OCI-LY3 (cell line): ENCODE data around the gene STARD3.

Source experiments
- H2AFZ ChIP-seq: fragments of 200-600, 300-600 bp; shearing (Covaris generic); 2 replicates; pipeline ENCODE4 v1.6.0; 2014; ENCODE audit warnings: antibody characterized with exemption, low read depth, low read length
- H3K27ac ChIP-seq: fragments of 200-600, 300-600 bp; sonication (generic); 2 replicates; pipeline ENCODE4 v1.5.1; 2014; ENCODE audit warnings: mild to moderate bottlenecking, low read length, moderate library complexity, mixed read lengths
- H3K27me3 ChIP-seq: fragments of 200-600, 300-600 bp; sonication (generic); 2 replicates; pipeline ENCODE4 v1.6.1; 2014; ENCODE audit warnings: low read depth, low read length, mixed read lengths
- H3K36me3 ChIP-seq: fragments of 200-600, 300-600 bp; sonication (generic); replicated peaks from 2 replicates; pipeline ENCODE3; 2014; ENCODE audit warnings: low read depth, low read length, mixed read lengths
- H3K4me1 ChIP-seq: fragments of 300-600, 200-600 bp; sonication (generic); 2 replicates; pipeline ENCODE4 v1.6.1; 2014; ENCODE audit warnings: low read length, mixed read lengths
- H3K4me2 ChIP-seq: fragments of 200-600, 300-600 bp; sonication (generic); 2 replicates; pipeline ENCODE4 v1.6.1; 2014; ENCODE audit warnings: low read length, mixed read lengths
- H3K4me3 ChIP-seq: fragments of 300-600, 200-600 bp; sonication (generic); 2 replicates; pipeline ENCODE4 v1.5.1; 2014; ENCODE audit warnings: antibody characterized with exemption, mild to moderate bottlenecking, low read length, moderate library complexity
- H3K79me2 ChIP-seq: fragments of 300-600, 200-600 bp; shearing (Covaris generic); 2 replicates; pipeline ENCODE4 v1.6.1; 2014; ENCODE audit warnings: mild to moderate bottlenecking, low read length, mixed read lengths
- H3K9ac ChIP-seq: fragments of 300-600, 200-600 bp; shearing (Covaris generic); 2 replicates; pipeline ENCODE4 v1.6.0; 2014; ENCODE audit warnings: mild to moderate bottlenecking, low read length, moderate library complexity
- H3K9me3 ChIP-seq: fragments of 200-600, 300-600 bp; shearing (Covaris generic); 2 replicates; pipeline ENCODE4 v1.6.1; 2014; ENCODE audit warnings: low read length, mixed read lengths; ENCODE audit not compliant: insufficient read depth
- H4K20me1 ChIP-seq: fragments of 200-600, 300-600 bp; sonication (generic); 2 replicates; pipeline ENCODE4 v1.6.1; 2016; ENCODE audit warnings: low read length, mixed read lengths; ENCODE audit not compliant: insufficient read depth
- CTCF ChIP-seq: fragments of 200-600, 300-600 bp; sonication (generic); IDR thresholded peaks from 2 replicates; pipeline ENCODE4 v1.5.1; 2014; ENCODE audit warnings: antibody characterized with exemption, low read length, low read depth
- EZH2phosphoT487 ChIP-seq: fragments of 200-600 bp; shearing (Covaris generic); IDR thresholded peaks from 2 replicates; pipeline ENCODE4 v1.6.1; 2018; ENCODE audit warnings: antibody characterized with exemption, mixed run types, low read depth

STARD3 gene

GRCh38 chr17:39640591-39641031 is 3.7 kb downstream of the STARD3 start:
- TF ChIP-seq CTCF: no peak
- Histone ChIP-seq H3K9ac (no peak overlapping the region), H3K4me2 (no peak overlapping the region), H3K4me3 (no peak overlapping the region), H2AFZ (no peak overlapping the region), H3K27me3 (no peaks in the 10 kb centered on the region), H3K9me3 (no peaks in the 10 kb centered on the region), H4K20me1 (peaks cover 38% of the 10 kb centered on the region), H3K79me2 (peaks cover 52% of the 10 kb centered on the region), H3K27ac (no peak overlapping the region), H3K36me3 (no peaks in the 10 kb centered on the region), H3K4me1 (peaks cover 28% of the 10 kb centered on the region)

- Histone ChIP-seq H3K36me3 (no peaks in the 10 kb centered on the region), H3K27ac (no peak overlapping the region), H2AFZ (no peak overlapping the region), H3K4me3 (no peak overlapping the region), H3K4me1 (peaks cover 27% of the 10 kb centered on the region), H4K20me1 (peaks cover 38% of the 10 kb centered on the region), H3K4me2 (no peak overlapping the region), H3K9me3 (no peaks in the 10 kb centered on the region), H3K27me3 (no peaks in the 10 kb centered on the region), H3K9ac (no peak overlapping the region), H3K79me2 (peaks cover 52% of the 10 kb centered on the region)
- TF ChIP-seq CTCF (no peak), EZH2phosphoT487 (no peak)
These were observed 4.2 kb downstream of the STARD3 start for GRCh38 chr17:39641097-39641496.

GRCh38 chr17:39641883-39642282 is 4.9 kb downstream of the STARD3 start:
- Histone ChIP-seq H3K9ac (no peak overlapping the region), H3K9me3 (no peaks in the 10 kb centered on the region), H3K79me2 (peaks cover 55% of the 10 kb centered on the region), H3K4me1 (peaks cover 21% of the 10 kb centered on the region), H3K27me3 (no peaks in the 10 kb centered on the region), H3K27ac (no peak overlapping the region), H3K4me3 (no peak overlapping the region), H2AFZ (no peak overlapping the region), H3K36me3 (no peaks in the 10 kb centered on the region), H3K4me2 (no peak overlapping the region), H4K20me1 (peaks cover 38% of the 10 kb centered on the region)
- no peak for TF ChIP-seq EZH2phosphoT487

GRCh38 chr17:39642291-39643074 is 5.5 kb downstream of the STARD3 start:
- Histone ChIP-seq H4K20me1 (peaks cover 38% of the 10 kb centered on the region), H3K9me3 (no peaks in the 10 kb centered on the region), H3K36me3 (no peaks in the 10 kb centered on the region), H3K4me3 (no peak overlapping the region), H3K4me2 (no peak overlapping the region), H3K27me3 (no peaks in the 10 kb centered on the region), H2AFZ (no peak overlapping the region), H3K79me2 (peaks cover 56% of the 10 kb centered on the region), H3K27ac (no peak overlapping the region), H3K4me1 (peaks cover 21% of the 10 kb centered on the region), H3K9ac (no peak overlapping the region)
- TF ChIP-seq CTCF: no peak
- no peak for TF ChIP-seq EZH2phosphoT487
